Activated T-helper 9 cell treated with anti-CD3 and anti-CD28 coated beads, Interleukin-2, amount 50 U/mL, for 16 hours (primary cell): ENCODE data around the gene GYG1.

Source experiments
- DNase-seq: peaks from one replicate; pipeline ENCODE4 v3.0.0-alpha.2; 2020; ENCODE audit warnings: low read depth

GYG1 gene

DNA sequence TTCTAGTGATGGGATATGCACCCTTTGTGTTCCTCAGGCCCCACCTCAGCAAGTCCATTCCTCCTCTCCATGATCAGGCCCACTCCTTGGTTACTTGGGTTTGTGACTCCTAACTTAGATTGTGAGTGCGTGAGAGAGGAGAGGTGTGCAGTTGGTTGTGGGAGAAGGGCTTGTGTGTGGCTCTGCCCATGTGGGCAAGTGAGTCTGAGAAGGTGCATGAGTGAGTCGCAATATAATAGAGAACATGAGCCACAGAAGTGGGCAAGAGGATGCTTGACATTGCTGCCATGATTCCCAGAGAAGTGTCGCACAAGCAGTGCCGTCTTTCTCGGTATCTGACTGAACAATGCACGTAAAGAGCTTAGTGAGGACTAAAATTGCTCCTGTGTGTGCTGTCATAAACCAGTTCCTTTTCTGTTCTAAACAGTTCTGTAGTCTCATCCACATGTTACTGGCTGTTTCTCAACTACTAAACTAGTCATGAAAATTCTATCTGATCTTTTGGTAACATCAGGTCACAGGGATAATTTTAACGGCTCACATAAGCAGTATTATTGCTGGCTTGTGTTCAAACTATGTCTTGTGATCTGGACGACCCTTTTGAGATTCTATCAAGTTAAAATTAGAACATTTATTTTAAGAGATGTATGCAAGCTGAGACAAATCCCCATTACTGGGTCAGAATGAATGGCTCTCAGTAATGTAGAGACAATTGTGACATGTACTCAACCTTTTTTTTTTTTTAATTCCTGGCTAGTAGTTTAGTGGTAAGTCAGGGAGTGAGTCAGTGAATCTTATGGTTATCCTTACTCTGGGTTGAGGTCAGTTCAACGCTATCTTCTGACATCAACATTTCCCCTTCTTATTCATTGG lies 25.6 kb downstream of the GYG1 start:
- no peak for DNase-seq

DNA sequence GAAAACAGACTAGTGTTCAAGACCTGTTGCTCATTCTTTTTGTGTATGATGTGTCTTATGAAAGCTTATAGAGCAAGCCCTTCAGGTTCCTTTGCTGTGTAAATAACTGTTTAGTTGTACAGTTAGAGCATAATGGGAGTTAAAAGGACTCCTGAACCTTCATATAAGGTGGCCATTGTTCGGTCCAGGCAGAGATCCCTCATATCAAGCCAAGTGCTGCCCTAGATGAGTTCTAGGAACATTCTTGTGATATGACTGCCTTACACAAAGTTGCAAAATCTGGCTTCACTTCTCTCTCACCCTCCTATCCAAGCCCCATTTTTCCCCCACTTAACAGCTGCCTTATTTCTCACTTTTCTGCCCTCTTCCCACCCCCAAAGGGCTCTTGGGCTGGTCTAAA lies 26.9 kb downstream of the GYG1 start:
- DNase-seq: no peak

DNA sequence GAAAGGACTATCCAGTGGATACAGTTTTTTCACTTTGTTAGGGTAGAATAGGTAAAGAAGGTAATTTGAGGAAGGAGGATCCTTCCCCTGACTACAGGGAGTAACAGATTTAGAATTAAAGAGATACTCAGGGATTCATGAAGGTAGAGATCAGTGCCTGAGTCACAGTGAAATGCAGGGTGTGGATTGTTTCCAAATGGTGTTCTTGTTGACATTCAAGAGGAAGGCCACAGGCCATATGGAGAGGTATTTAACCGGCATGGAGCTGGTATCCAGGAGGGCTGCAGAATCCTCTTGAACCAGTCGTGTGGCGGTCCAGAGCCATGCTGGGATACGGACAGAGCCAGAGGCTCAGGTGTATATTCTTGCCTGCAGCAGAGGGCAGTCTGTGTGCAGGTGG lies 28.2 kb downstream of the GYG1 start:
- DNase-seq: no peak

DNA sequence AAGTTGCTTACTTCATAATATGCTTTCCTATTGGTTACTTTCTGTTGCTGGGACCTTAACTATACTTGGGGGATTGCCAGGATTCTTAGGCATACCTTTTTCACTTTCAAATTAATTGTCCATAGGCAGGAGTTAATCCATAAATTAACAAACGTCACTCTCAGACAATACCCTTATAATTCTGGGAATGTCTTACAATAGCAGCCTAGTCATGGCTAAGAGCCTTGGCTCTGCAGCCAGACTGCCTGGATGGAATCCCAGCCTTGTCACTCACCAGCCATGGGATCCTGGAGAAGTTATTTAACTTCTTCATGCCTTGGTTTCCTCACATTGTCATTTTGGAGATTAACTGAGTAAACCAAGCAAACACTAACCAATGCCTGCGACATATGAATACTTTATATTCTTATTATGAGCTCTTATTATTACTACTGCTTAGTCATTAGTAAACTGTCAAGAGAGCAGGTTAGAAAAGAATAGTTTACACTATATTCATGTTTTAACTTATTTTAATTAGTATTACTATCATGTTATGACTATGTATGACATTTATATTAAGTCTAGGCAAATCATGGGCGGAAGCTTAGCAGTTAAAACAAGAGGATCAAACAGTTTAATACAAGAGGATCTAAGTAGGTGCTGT lies 29.0 kb downstream of the GYG1 start:
- DNase-seq: no peak

DNA sequence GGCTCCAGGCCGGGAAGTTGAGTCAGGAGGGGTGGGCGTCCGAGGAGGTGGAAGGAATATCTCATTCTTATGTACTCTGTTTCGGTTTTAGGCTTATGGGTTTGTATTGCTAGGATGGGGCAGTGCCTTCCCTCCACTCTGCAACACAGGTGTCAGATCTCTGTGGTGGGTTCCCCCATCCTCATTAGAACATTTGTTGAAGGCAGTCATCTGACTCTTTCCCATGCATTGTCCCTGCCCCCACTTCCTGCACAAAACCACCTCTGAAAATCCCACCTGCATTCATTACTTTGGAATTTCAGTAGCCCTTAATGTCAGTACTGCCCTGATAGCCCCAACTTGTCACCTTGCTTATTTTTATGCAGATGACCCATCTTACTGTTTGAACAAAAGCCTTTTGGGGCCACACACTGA lies 29.5 kb downstream of the GYG1 start:
- DNase-seq: no peak

DNA sequence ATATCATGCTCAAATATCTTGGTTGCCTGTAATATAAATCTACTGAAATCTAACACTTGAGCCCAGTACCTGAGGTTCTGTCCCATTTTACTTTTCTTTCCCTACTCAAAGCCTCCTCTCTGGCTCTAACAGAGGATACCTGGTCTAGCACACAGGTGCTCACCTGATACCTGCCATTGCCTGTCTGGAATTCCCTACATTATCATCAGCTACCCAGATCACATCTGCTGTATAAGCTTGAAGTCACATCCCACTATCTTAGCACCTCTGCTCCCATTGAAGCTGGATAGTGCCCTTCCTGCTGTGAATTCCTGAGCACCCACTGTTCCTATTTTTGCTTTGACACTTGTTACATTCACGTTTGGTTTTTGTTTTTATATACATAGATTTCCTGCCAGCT lies 30.5 kb downstream of the GYG1 start:
- DNase-seq: no peak

DNA sequence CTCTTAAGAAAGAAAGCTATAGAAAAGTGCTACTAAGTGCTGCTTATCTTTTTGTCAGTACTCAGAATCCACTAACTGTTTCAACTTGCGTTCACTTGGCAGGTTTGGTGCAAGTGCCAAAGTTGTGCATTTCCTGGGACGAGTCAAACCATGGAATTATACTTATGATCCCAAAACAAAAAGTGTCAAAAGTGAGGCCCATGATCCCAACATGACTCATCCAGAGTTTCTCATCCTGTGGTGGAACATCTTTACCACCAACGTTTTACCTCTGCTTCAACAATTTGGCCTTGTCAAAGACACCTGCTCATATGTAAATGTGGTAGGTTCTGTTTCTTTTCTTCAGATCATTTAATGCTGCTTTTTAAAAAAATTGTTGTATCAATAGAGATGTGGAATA lies 32.6 kb downstream of the GYG1 start:
- DNase-seq: no peak

DNA sequence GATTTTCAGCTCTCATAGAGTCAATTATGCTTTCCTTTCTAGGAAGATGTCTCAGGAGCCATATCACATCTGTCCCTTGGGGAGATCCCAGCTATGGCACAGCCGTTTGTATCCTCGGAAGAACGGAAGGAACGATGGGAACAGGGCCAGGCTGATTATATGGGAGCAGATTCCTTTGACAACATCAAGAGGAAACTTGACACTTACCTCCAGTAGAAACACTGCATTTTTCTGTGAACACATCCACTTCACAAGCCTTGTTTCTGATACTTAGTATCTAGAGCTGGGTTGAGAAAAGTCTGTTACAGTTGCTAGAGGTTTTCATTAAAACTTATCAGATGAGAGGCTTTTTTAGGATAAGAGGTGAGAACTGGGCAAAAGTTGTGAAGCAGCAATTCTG lies 35.4 kb downstream of the GYG1 start:
- DNase-seq: no peak

DNA sequence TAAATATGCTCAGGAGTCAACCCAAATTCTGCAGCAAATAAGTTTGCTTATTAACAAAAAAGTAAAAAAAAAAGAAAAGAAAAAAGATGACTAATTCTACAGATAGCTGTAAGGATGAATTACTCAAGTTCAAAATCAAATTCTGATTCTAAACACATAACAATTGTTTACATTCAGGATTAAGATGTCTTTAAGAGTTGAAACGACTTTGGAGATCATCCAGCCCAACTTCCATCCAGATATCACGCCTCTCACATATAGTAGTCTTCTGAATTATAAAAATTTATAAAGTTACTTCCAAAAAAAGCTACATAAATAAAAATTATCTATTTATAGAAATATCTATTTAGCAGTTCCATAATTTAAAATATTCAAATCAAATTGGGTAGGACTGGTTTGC lies 39.8 kb downstream of the GYG1 start:
- DNase-seq: no peak

DNA sequence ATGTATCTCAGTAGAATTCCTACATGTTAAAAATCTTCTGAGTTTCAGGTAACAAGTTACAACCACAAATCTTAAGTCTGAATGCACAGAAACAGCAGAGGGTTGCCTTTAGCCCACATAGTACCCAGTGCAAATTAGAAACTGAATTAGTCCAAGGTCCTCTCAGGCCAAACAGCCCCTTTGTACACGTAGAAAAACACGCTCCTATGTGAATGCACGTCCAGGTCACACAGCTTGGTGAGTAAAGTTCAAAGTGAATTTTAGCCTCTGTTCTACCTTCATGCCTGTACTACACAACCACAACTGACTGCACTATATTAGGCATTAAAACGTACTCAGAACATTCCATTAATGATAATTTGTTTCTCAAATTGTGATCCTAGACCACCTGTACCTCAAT lies 46.3 kb downstream of the GYG1 start:
- no peak for DNase-seq

DNA sequence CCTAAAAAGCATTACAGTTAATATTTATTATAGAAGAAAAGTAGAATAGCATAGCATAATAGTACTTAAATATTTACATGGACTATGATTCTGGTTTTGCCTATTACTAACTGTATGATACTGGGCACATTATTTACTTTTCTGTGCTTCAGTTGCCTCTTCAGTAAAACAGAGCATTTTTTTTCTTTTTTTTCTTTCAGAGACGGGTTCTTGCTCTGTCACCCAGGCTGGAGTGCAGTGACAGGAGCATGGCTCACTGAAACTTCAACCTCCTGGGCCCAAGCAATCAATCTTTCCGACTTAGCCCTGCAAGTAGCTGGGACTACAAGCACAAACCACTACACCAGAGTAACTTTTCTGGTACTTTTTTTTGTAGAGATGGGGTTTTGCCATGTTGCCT lies 47.0 kb downstream of the GYG1 start:
- DNase-seq: no peak

DNA sequence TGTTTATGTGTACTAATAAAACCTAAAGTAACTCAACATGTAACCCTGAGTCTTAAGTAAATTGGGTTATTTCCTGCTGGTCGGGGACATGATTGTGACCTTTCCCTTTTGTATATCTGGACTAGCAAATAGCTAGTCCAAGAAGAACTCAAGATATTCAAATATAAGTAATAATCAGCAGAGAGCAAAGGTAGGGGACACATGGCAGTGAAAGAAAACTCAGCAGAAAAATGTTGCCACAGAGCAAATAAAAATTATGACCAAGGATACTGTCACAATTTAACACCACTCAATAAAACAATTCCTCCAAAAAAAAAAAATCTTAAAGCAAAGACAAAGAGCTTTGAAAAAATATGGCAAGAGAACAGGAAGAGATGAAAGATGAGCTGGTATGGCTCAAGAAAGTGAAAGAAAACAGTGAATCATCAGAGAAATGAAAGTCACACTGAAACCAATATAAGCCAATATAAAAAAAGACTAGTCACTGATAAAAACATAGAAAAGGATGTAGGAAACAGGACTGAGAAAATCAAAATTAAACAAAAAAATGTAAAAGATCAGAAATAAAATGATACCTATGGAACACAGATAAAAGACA lies 51.5 kb downstream of the GYG1 start:
- DNase-seq: no peak

DNA sequence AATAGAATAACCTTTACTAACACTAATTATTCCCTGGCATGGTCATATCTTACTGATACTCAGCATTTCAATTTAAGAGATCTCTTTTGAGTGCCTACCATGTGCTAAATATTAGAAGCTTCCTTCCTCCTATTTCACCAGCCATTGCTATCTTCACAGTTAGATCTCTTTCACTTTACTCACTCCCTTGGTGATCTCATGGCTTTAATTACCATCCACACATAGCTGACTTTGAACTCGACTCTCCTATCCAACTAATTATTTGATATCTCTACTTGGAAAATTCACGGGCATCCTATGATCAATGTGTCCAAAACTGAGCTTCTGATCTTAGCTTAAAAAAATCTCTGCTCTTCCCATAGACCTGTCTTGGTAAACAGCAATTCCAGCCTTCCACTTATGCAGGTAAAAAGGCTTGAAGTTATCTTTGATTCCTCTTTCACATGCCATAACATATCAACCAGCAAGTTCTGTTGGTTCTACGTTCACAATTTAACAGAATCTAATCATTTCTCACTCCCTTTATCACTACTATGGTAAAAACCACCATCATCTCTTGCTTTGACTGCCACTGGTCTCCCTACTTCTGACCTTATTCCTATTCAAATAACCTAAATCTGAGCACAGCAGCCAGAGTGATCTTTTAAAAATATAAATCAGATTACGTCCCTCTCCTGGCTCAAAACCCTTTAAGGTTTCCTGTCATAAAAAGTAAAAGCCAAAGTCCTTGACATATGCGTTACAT lies 53.2 kb downstream of the GYG1 start:
- DNase-seq: no peak

DNA sequence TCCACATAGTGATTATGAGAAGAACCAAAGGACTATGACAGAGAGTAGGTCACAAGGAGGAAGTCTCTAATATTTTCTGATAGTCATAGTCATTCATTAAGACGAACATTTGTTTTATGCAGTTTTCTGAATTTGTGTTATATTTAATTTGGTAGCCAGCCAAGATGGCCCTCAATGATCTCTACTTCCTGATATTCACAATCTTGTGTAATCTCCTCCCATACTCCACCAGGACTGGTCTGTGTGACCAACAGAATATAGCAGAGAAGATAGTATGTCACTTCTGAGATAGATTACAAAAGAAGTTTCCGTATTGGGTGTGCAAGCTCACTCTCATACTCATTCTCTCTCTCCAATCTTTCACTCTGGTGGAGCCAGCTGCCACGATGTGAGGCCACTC lies 64.2 kb downstream of the GYG1 start:
- no peak for DNase-seq

DNA sequence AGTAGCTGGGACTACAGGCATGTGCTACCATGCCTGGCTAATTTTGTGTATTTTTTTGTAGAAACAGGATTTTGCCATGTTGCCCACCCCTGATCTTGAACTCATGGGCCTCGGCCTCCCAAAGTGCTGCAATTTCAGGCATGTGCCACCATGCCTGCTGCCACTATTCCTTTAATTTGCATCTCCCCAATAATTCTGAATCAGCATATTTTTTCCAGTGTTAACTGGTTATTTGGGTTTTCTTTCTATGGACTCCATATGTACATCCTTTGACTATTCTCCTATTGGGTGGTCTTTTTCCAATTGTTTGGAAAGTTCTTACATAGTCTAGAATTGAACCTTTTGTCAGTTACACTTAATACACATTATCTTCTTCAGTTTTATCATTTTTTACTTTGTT lies 66.9 kb downstream of the GYG1 start:
- no peak for DNase-seq

DNA sequence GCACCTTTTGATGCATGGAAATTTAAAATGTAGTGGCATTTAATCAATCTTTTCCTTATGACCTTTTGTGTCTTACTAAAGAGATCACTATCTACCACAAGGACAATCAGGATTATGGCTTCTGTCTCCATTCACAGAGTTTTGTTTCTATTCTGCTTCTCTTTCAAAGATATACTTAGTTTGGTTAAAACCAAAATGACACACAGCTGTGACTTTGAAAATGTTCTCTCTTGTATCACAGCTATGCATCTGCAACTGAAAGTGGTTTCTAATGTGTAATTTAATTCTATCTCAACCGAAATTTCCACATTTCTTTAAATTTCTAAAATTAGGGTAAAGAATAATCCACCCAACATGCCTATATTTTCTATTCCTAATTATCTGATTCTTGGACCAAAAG lies 67.3 kb downstream of the GYG1 start:
- DNase-seq: no peak

DNA sequence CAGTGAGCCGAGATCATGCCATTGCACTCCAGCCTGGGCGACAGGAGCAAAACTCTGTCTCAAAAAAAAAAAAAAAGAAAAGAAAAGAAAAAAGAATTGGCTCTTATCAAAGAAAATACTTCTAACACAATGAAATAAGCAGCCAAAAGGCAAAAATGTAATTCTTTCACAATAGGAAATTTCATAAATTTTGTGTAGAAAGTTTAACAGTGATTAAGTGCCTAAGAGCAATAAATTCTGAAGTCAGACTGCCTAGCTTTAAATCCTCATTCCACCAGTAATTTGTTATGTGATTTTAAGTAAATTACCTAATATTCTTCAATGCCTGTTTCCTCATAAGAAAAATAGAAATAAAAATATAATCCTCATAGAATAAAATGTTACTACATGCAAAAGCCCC lies 70.4 kb downstream of the GYG1 start:
- DNase-seq: no peak

DNA sequence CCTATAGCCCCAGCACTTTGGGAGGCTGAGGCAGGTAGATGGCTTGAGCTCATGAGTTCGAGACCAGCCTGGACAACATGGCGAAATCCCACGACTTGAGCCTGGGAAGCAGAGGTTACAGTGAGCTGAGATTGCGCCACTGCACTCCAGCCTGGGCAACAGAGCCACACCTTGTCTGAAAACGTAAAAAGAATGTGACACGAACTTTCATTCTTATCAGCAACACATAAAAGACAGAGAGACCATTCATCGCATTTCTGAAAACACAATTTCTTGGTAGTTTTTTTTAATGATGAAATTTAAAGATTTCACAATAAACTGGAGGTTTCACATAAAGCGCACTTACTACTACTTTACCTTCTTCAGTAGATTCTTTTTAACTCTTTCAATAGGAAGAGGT lies 76.5 kb downstream of the GYG1 start:
- no peak for DNase-seq
